ENCODE measurements around the gene PURB. TPM values are rescaled to one million over a fixed set of nuclear protein-coding genes. Genes with fewer than 3 reads are reported as not detected.
A peak's percentile ranks its signal among the peaks of the same experiment; 100 is the strongest.
"Not testable (repeated sequence)": the region's sequence is repeated elsewhere in the genome, so short reads cannot be mapped to it uniquely, and the experiment has no call there.

Gene PURB
- polyA plus RNA-seq, 10 donors, result 27.4 to 40.8 (median 35.1) TPM

DNA sequence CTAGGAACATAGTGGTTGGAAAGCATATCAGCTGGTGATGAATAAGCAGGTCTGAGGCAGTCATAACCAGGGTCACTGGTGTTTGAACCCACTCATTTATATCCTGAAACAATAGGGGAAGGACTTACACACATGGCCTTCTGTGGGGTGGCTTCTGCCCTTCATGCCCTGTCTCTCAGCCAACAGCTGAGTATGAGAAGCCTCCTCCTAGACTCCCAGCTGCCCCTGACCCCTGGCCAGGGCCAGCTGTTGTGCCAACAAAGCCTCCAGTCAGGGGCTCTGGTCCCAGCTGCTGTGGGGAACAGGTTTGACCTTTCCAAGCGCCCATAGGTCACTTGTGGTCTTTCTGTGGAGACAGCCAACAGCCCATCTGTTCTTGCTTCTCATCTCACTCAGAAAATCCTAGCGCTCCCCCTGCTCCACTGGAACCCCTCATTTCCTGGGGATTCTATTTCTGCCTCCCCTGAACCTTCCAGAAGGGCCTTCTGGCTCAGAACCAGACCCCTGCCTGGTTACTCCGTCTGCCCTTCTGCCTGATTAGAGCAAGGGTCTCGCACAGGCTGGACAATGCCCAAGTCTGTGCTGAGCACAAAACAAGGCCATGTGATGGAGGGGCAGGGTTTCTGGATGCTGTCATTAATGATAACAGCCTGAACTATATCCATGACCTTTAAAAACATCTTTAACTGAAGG, 9.7 kb upstream of the PURB start:
- DNase-seq, result peak; percentile 65 to 76 (median 66)

- peak in 1 of 3 donors; percentile 30 for DNase-seq
Observed at GRCh38 chr7:44893710-44894234, 8.4 kb upstream of the PURB start.

DNA sequence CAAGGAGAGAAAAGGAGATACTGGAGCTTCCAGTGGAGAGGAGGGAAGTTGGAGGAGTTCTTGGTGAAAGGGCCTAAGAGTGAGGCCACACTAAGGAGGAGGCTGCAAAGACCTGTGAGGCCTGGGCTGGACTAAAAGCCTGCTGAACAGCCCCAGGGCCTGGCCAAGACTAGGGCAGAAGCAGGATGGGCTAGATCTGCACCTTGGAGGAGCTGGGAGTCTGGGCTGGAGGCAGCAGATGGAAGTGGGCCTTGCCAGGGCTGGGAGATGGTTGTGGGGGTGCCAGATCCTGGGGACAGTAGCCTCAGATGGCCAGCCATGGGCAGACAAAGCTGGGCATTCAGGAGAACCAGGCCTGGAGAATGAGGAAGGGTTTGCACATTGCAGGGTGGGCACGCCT, 6.5 kb upstream of the PURB start:
- DNase-seq, result no peak

- DNase-seq, result no peak
Observed at GRCh38 chr7:44891372-44891771, 6.0 kb upstream of the PURB start.

- DNase-seq, result peak in 1 of 3 donors; percentile 40
Observed at GRCh38 chr7:44889086-44889781, 3.9 kb upstream of the PURB start.

GRCh38 chr7:44887293-44887692, 2.0 kb upstream of the PURB start:
- DNase-seq, result no peak

GRCh38 chr7:44884621-44885393, 523 bp downstream of the PURB start:
- DNase-seq, result peak in 2 of 3 donors; percentile 70 to 84

GRCh38 chr7:44883961-44884620, 1.2 kb downstream of the PURB start:
- no peak for DNase-seq

GRCh38 chr7:44882899-44883298, 2.4 kb downstream of the PURB start:
- DNase-seq, result no peak

GRCh38 chr7:44881610-44882009, 3.7 kb downstream of the PURB start:
- peak in 1 of 3 donors; percentile 82 for DNase-seq

DNA sequence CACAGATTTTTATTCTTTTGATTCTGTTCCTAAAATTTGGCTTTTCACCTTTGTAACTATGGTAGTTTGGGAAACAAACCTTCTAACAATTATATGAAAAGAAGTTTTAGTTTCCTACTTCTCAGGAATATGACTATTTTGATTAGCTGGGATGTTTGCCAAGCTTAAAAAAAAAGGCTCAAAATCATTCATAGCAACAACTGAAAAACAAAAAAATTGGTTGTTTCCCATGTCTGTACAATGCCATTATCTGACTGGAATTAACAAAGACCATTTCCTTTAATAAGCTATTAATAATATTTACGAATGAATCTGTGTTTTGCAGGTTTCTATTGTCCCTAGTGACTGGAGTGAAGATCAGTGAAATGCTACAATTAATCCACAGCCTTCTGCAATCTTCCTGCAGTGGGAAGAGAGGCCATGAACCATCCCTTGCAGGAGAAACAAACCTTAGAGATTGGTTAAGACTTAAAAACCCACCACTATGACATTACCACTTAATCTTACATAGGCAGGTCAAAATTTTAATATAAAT, 4.2 kb downstream of the PURB start:
- no peak for DNase-seq

GRCh38 chr7:44880317-44881018, 4.9 kb downstream of the PURB start:
- DNase-seq, result no peak

- DNase-seq, result no peak
Observed at GRCh38 chr7:44876393-44876792, 8.9 kb downstream of the PURB start.

GRCh38 chr7:44875241-44875640, 10.1 kb downstream of the PURB start:
- no peak for DNase-seq

DNA sequence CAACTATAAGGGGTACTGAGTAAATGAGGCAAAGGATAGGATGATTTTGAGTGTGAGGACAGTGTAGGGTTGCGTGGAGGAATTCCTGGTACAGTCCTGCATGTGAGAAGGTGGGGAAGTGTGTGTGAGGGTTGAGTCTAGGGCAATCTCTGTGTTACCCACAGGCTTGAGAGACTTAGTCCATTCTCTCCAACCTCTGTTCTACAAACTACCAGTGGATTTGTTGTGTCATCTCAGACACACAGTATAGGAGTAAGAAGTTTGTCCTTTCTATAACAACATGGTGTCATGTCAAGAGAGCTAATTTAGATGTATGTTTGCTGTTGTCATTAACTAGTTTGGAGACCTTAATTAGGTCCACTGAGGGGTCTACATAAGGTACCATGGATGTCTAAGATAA, 12.5 kb downstream of the PURB start:
- DNase-seq, result no peak

GRCh38 chr7:44871918-44872317, 13.4 kb downstream of the PURB start:
- not testable (repeated sequence) for DNase-seq

DNA sequence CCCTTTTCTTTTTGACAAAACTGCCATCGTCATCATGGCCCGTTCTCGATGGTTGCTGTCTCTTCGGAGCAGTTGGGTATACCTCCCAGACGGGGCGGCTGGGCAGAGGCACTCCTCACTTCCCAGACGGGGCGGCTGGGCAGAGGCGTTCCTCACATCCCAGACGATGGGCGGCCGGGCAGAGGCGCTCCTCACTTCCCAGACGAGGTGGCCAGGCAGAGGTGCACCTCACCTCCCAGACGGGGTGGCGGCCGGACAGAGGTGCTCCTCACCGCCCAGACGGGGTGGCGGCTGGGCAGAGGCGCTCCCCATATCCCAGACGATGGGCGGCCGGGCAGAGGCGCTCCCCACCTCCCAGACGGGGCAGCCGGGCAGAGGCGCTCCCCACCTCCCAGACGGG, 14.6 kb downstream of the PURB start:
- DNase-seq, result not testable (repeated sequence)

- DNase-seq, result not testable (repeated sequence)
Observed at GRCh38 chr7:44870336-44870735, 15.0 kb downstream of the PURB start.

DNA sequence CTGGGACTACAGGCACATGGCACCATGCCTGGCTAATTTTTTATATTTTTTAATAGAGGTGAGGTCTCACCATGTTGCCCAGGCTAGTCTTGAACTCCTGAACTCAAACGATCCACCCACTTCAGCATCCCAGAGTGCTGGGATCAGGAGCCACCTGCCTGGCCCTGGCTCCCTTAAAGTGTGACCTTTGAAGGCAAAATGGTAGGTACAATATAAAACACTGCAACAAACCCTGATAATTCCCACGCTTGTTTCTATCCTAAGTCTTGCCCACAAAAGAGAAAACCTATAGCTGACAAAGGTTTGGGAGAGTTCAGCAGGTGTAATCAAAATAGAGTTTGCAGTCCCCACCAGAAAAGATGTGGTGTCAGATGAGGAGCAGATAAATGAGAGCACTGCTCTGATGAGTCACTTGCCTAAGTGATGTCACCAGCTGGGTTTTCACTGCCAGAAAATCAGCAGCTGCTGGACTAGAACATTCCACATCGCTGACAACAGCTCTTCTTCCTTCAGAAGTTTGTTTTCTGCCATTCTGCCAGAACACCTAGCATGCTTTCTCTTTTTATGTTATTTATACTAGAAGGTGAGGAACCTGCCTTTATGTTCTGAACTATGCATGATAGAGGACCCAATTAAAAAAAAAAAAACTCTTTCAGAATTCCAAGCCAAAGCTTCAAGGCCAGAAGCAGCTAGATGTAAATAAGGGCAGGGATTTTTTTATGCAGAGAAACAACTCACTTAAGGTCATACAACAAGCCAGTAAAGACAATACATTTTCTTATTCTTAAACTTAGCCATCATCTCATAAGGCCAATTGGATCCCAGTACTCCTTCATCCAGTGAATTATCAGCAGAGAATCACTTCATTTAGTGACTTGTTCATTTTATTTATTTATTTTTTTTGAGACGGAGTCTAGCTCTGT, 18.0 kb downstream of the PURB start:
- peak; percentile 51 to 73 (median 54) for DNase-seq

GRCh38 chr7:44861949-44862348, 23.4 kb downstream of the PURB start:
- not testable (repeated sequence) for DNase-seq

All from muscle of back (tissue), 11 donors.